HepG2 (cell line): ENCODE results near the gene HARS2. TPM values are rescaled to one million over a fixed set of nuclear protein-coding genes. Genes with fewer than 3 reads are reported as not detected.

Source experiments
- ARNT2 ChIP-seq: sonication (generic); formaldehyde crosslinking; IDR thresholded peaks from 2 replicates; pipeline ENCODE4 v1.8.0; 2022; ENCODE audit warnings: mild to moderate bottlenecking, low read depth, missing genetic modification reagents, moderate library complexity
- BCL6 ChIP-seq: IDR thresholded peaks from 2 replicates; pipeline ENCODE4 v1.6.1; 2016; ENCODE audit warnings: missing genetic modification reagents, missing compliant biosample characterization
- ERF ChIP-seq: IDR thresholded peaks from 2 replicates; pipeline ENCODE4 v1.6.1; 2018; ENCODE audit warnings: missing biosample characterization, missing genetic modification reagents
- HIVEP1 ChIP-seq: sonication (generic); formaldehyde crosslinking; IDR thresholded peaks from 2 replicates; pipeline ENCODE4 v1.4.0; 2020; ENCODE audit warnings: mild to moderate bottlenecking, missing genetic modification reagents
- KLF11 ChIP-seq: IDR thresholded peaks from 2 replicates; pipeline ENCODE4 v1.6.1; 2016; ENCODE audit warnings: missing compliant biosample characterization
- KLF13 ChIP-seq: sonication (generic); formaldehyde crosslinking; IDR thresholded peaks from 2 replicates; pipeline ENCODE4 v1.4.0; 2020; ENCODE audit warnings: mild to moderate bottlenecking, missing genetic modification reagents
- RBAK ChIP-seq: sonication (generic); formaldehyde crosslinking; IDR thresholded peaks from 2 replicates; pipeline ENCODE4 v1.5.1; 2020; ENCODE audit warnings: mild to moderate bottlenecking, missing genetic modification reagents
- SNAPC2 ChIP-seq: sonication (generic); formaldehyde crosslinking; IDR thresholded peaks from 2 replicates; pipeline ENCODE4 v1.8.1; 2022; ENCODE audit warnings: mild to moderate bottlenecking, missing genetic modification reagents
- SOX13 ChIP-seq, 3 experiments: fragments of 450-650 bp in 1 of 3; sonication (generic) in 1 of 3; formaldehyde crosslinking in 1 of 3; IDR thresholded peaks in 2 of 3; conservative IDR thresholded peaks in 1 of 3; 2 replicates each; pipeline versions ENCODE4 v1.5.0 to v1.6.1; 2016 to 2020; ENCODE audit warnings: antibody characterized with exemption in 1 of 3, mild to moderate bottlenecking in 1 of 3, missing compliant biosample characterization in 1 of 3, missing genetic modification reagents in 1 of 3, moderate library complexity in 1 of 3
- SP140L ChIP-seq: sonication (generic); formaldehyde crosslinking; IDR thresholded peaks from 2 replicates; pipeline ENCODE4 v1.4.0; 2020; ENCODE audit warnings: missing genetic modification reagents, borderline replicate concordance
- SP4 ChIP-seq: sonication (generic); formaldehyde crosslinking; IDR thresholded peaks from 2 replicates; pipeline ENCODE4 v1.8.1; 2023; ENCODE audit warnings: mild to moderate bottlenecking, missing genetic modification reagents
- ZBTB21 ChIP-seq: sonication (generic); formaldehyde crosslinking; IDR thresholded peaks from 2 replicates; pipeline ENCODE4 v1.4.0; 2020; ENCODE audit warnings: missing genetic modification reagents
- ZFP36 ChIP-seq: fragments of 150-350 bp; IDR thresholded peaks from 2 replicates; pipeline ENCODE4 v1.6.1; 2018; ENCODE audit warnings: borderline replicate concordance, low read length, low read depth; ENCODE audit not compliant: partially characterized antibody
- ZKSCAN8 ChIP-seq: IDR thresholded peaks from 2 replicates; pipeline ENCODE4 v1.6.1; 2016; ENCODE audit warnings: borderline replicate concordance, missing genetic modification reagents, missing compliant biosample characterization
- ZNF224 ChIP-seq: sonication (generic); formaldehyde crosslinking; IDR thresholded peaks from 2 replicates; pipeline ENCODE4 v1.5.0; 2020; ENCODE audit warnings: mild to moderate bottlenecking, missing genetic modification reagents
- ZNF264 ChIP-seq: sonication (generic); formaldehyde crosslinking; IDR thresholded peaks from 2 replicates; pipeline ENCODE4 v1.4.0; 2020; ENCODE audit warnings: missing genetic modification reagents
- ZNF3 ChIP-seq: IDR thresholded peaks from 2 replicates; pipeline ENCODE4 v1.7.0; 2017; ENCODE audit warnings: inconsistent platforms
- polyA plus RNA-seq, 8 experiments: library from polyadenylated mRNA; depleted of rRNA in 3 of 8; stranded (reverse) in 7 of 8; unstranded in 1 of 8; fragments of >200 nt; fragmentation: Illumina TruSeq in 4 of 8; extraction: Trizol in 4 of 8; gene quantifications; 2 replicates each; pipeline versions ENCODE4 v1.2.1 to v1.2.3, GENCODE V29; 2011 to 2016; ENCODE audit warnings: low read depth in 4 of 8, missing spikeins in 1 of 8, mixed read lengths in 1 of 8; ENCODE audit not compliant: insufficient read depth in 1 of 8
- total RNA-seq, 5 experiments: library from RNA; depleted of rRNA; stranded (reverse); fragments of >200 nt; fragmentation: Illumina TruSeq; extraction: Trizol; gene quantifications; 2 replicates each; pipeline ENCODE4 v1.2.3, GENCODE V29; 2016; ENCODE audit warnings: low read depth in 1 of 5
- TF ChIP-seq, protein P1 (sequence below), 2 experiments: sonication (generic) in 1 of 2; formaldehyde crosslinking in 1 of 2; IDR thresholded peaks; 2 replicates each; pipeline versions ENCODE4 v1.4.0 to v1.6.1; 2018 to 2020; ENCODE audit warnings: missing genetic modification reagents in 2 of 2, borderline replicate concordance in 1 of 2, low read depth in 1 of 2, mild to moderate bottlenecking in 1 of 2, missing biosample characterization in 1 of 2
- TF ChIP-seq, protein P2 (sequence below): sonication (generic); formaldehyde crosslinking; IDR thresholded peaks from 2 replicates; pipeline ENCODE4 v1.4.0; 2020; ENCODE audit warnings: missing genetic modification reagents
- TF ChIP-seq, protein P3 (sequence below): IDR thresholded peaks from 2 replicates; pipeline ENCODE4 v1.4.0; 2020; ENCODE audit warnings: mild to moderate bottlenecking, missing genetic modification reagents
- TF ChIP-seq, protein P4 (sequence below): IDR thresholded peaks from 2 replicates; pipeline ENCODE4 v1.6.1; 2016; ENCODE audit warnings: low read depth, borderline replicate concordance

HARS2 gene
- total and polyA plus RNA-seq, 2 of the 13 experiments (the other 11 are each of a cell fraction or from before 2014, with no cell fraction given), result 17.9 to 25.8 TPM

DNA sequence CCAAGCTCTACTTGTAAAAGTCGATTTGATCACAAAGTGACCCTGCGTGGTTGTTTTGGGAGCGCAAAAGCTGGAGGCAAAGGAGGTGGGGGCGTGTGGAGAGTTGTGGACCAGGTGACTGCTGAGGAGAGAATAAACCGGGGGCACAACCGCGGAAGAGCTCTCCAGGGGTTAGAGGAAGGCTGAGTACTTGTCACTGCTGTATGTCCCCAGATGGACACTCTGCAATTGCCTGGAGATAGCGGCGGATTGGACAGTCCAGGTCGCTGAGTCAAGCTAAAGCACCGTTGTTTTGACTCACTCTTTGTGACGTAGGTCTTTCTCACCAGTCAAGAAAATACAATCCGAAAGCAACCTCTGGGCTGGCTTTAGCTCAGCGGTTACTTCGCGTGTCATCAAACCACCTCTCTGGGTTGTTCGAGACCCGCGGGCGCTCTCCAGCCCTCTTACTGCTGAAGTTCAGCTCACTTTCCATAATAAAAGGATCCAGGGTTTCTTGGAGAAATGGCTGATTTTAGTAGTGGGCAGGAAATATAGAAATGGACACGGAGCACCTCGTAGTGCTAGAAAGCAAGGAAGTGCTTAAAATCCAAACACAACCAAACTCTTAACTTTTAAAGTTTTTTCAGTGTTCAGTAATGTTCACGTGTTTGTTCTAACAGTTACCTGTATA lies 34.7 kb downstream of the HARS2 start (continued):
- TF ChIP-seq, protein P1, sequence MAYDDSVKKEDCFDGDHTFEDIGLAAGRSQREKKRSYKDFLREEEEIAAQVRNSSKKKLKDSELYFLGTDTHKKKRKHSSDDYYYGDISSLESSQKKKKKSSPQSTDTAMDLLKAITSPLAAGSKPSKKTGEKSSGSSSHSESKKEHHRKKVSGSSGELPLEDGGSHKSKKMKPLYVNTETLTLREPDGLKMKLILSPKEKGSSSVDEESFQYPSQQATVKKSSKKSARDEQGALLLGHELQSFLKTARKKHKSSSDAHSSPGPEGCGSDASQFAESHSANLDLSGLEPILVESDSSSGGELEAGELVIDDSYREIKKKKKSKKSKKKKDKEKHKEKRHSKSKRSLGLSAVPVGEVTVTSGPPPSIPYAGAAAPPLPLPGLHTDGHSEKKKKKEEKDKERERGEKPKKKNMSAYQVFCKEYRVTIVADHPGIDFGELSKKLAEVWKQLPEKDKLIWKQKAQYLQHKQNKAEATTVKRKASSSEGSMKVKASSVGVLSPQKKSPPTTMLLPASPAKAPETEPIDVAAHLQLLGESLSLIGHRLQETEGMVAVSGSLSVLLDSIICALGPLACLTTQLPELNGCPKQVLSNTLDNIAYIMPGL (CRISPR knock-in tag; IDR thresholded peaks at IDR 0.05; ENCODE audit: borderline replicate concordance in 1 of 2, low read depth in 1 of 2), result peak; percentile 93 to 99
- TF ChIP-seq, protein P2, sequence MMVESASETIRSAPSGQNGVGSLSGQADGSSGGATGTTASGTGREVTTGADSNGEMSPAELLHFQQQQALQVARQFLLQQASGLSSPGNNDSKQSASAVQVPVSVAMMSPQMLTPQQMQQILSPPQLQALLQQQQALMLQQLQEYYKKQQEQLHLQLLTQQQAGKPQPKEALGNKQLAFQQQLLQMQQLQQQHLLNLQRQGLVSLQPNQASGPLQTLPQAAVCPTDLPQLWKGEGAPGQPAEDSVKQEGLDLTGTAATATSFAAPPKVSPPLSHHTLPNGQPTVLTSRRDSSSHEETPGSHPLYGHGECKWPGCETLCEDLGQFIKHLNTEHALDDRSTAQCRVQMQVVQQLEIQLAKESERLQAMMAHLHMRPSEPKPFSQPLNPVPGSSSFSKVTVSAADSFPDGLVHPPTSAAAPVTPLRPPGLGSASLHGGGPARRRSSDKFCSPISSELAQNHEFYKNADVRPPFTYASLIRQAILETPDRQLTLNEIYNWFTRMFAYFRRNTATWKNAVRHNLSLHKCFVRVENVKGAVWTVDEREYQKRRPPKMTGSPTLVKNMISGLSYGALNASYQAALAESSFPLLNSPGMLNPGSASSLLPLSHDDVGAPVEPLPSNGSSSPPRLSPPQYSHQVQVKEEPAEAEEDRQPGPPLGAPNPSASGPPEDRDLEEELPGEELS (CRISPR knock-in tag), result 0 out of 2 replicates have a peak, but pooled peaks have one; percentile 52
- TF ChIP-seq SP140L (no peak), HIVEP1 (CRISPR knock-in tag) (no peak; the same call in 1 of the 2 replicates), KLF13 (no peak), ARNT2 (peak; percentile 71; the same call in 1 of the 2 replicates), ZNF224 (CRISPR knock-in tag) (0 out of 2 replicates have a peak, but pooled peaks have one; percentile 66), BCL6 (CRISPR knock-in tag) (peak; percentile 48; the same call in 1 of the 2 replicates), ERF (peak; percentile 86), ZNF264 (CRISPR knock-in tag) (peak; percentile 73; the same call in 1 of the 2 replicates), ZBTB21 (peak; percentile 42; the same call in 1 of the 2 replicates), SP4 (CRISPR knock-in tag) (0 out of 2 replicates have a peak, but pooled peaks have one; percentile 42), KLF11 (CRISPR knock-in tag) (no peak), ZFP36 (no peak), RBAK (no peak), ZNF3 (CRISPR knock-in tag) (peak; percentile 45; the same call in 1 of the 2 replicates), SNAPC2 (CRISPR knock-in tag) (no peak), ZKSCAN8 (CRISPR knock-in tag) (peak; percentile 77; the same call in 1 of the 2 replicates), SOX13 (IDR thresholded peaks at IDR 0.05) (no peak), SOX13 (CRISPR knock-in tag; conservative IDR thresholded peaks at IDR 0.05 in 1 of 2, IDR thresholded peaks at IDR 0.05 in 1 of 2) (peak in 1 of 2 experiments; percentile 55; a peak in 1 of 4 replicates)
- TF ChIP-seq, protein P3, sequence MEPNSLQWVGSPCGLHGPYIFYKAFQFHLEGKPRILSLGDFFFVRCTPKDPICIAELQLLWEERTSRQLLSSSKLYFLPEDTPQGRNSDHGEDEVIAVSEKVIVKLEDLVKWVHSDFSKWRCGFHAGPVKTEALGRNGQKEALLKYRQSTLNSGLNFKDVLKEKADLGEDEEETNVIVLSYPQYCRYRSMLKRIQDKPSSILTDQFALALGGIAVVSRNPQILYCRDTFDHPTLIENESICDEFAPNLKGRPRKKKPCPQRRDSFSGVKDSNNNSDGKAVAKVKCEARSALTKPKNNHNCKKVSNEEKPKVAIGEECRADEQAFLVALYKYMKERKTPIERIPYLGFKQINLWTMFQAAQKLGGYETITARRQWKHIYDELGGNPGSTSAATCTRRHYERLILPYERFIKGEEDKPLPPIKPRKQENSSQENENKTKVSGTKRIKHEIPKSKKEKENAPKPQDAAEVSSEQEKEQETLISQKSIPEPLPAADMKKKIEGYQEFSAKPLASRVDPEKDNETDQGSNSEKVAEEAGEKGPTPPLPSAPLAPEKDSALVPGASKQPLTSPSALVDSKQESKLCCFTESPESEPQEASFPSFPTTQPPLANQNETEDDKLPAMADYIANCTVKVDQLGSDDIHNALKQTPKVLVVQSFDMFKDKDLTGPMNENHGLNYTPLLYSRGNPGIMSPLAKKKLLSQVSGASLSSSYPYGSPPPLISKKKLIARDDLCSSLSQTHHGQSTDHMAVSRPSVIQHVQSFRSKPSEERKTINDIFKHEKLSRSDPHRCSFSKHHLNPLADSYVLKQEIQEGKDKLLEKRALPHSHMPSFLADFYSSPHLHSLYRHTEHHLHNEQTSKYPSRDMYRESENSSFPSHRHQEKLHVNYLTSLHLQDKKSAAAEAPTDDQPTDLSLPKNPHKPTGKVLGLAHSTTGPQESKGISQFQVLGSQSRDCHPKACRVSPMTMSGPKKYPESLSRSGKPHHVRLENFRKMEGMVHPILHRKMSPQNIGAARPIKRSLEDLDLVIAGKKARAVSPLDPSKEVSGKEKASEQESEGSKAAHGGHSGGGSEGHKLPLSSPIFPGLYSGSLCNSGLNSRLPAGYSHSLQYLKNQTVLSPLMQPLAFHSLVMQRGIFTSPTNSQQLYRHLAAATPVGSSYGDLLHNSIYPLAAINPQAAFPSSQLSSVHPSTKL (CRISPR knock-in tag), result peak; percentile 64; the same call in 1 of the 2 replicates
- TF ChIP-seq, protein P4, sequence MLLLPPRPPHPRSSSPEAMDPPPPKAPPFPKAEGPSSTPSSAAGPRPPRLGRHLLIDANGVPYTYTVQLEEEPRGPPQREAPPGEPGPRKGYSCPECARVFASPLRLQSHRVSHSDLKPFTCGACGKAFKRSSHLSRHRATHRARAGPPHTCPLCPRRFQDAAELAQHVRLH (CRISPR knock-in tag), result peak; percentile 67; the same call in 1 of the 2 replicates
